ENCODE results near the gene UBASH3A.

Gene UBASH3A

GRCh38 chr21:42403611-42404231 lies at the start of gene UBASH3A:
TSS of gene UBASH3A (plus strand) at chr21:42403902. CDS start at chr21:42403946, 44 bp downstream.
- in situ Hi-C loops (cut with MboI; ENCODE audit: low pct_unique_long_range_greater_than_20kb, low sequenced_read_pairs), result no loop called here
- DNase-seq, result no peak

GRCh38 chr21:42356046-42356445 lies 47.7 kb upstream of the UBASH3A start:
- no peak for DNase-seq
- in situ Hi-C loops (cut with MboI; ENCODE audit: low pct_unique_long_range_greater_than_20kb, low sequenced_read_pairs), result no loop called here

GRCh38 chr21:42356650-42357049 lies 47.1 kb upstream of the UBASH3A start:
- DNase-seq, result no peak
- in situ Hi-C loops (cut with MboI; ENCODE audit: low pct_unique_long_range_greater_than_20kb, low sequenced_read_pairs), result no loop called here

- no peak for DNase-seq
- in situ Hi-C loops (cut with MboI; ENCODE audit: low pct_unique_long_range_greater_than_20kb, low sequenced_read_pairs), result no loop called here
Measured at GRCh38 chr21:42357307-42357706, 46.4 kb upstream of the UBASH3A start.

- DNase-seq, result no peak
- in situ Hi-C loops (cut with MboI; ENCODE audit: low pct_unique_long_range_greater_than_20kb, low sequenced_read_pairs), result no loop called here
Measured at GRCh38 chr21:42358261-42358660, 45.4 kb upstream of the UBASH3A start.

- in situ Hi-C loops (cut with MboI; ENCODE audit: low pct_unique_long_range_greater_than_20kb, low sequenced_read_pairs), result no loop called here
- DNase-seq, result no peak
Measured at GRCh38 chr21:42358937-42359336, 44.8 kb upstream of the UBASH3A start.

GRCh38 chr21:42360317-42360716 lies 43.4 kb upstream of the UBASH3A start:
- DNase-seq, result peak; percentile 8
- in situ Hi-C loops (cut with MboI; ENCODE audit: low pct_unique_long_range_greater_than_20kb, low sequenced_read_pairs), result no loop called here

GRCh38 chr21:42361286-42361685 lies 42.4 kb upstream of the UBASH3A start:
- in situ Hi-C loops (cut with MboI; ENCODE audit: low pct_unique_long_range_greater_than_20kb, low sequenced_read_pairs), result no loop called here

GRCh38 chr21:42362198-42362597 lies 41.5 kb upstream of the UBASH3A start:
- in situ Hi-C loops (cut with MboI; ENCODE audit: low pct_unique_long_range_greater_than_20kb, low sequenced_read_pairs), result no loop called here
- no peak for DNase-seq

More at GRCh38 chr21:42361286-42361685, 42.4 kb upstream of the UBASH3A start:
- no peak for DNase-seq

- in situ Hi-C loops (cut with MboI; ENCODE audit: low pct_unique_long_range_greater_than_20kb, low sequenced_read_pairs), result no loop called here
- DNase-seq, result no peak
Measured at GRCh38 chr21:42362700-42363099, 41.0 kb upstream of the UBASH3A start.

- DNase-seq, result no peak
- in situ Hi-C loops (cut with MboI; ENCODE audit: low pct_unique_long_range_greater_than_20kb, low sequenced_read_pairs), result no loop called here
Measured at GRCh38 chr21:42363312-42363711, 40.4 kb upstream of the UBASH3A start.

GRCh38 chr21:42364304-42364865 lies 39.3 kb upstream of the UBASH3A start:
- in situ Hi-C loops (cut with MboI; ENCODE audit: low pct_unique_long_range_greater_than_20kb, low sequenced_read_pairs), result no loop called here

GRCh38 chr21:42365770-42366169 lies 37.9 kb upstream of the UBASH3A start:
- DNase-seq, result no peak

More at GRCh38 chr21:42364304-42364865, 39.3 kb upstream of the UBASH3A start:
- no peak for DNase-seq

GRCh38 chr21:42366292-42367010 lies 37.3 kb upstream of the UBASH3A start, which contains the start of gene TFF1:
TSS of gene TFF1 (minus strand) at chr21:42366535. CDS start at chr21:42366495, 40 bp downstream.
- in situ Hi-C loops (cut with MboI; ENCODE audit: low pct_unique_long_range_greater_than_20kb, low sequenced_read_pairs), result no loop called here
- DNase-seq, result no peak

More at GRCh38 chr21:42365770-42366169, 37.9 kb upstream of the UBASH3A start:
- in situ Hi-C loops (cut with MboI; ENCODE audit: low pct_unique_long_range_greater_than_20kb, low sequenced_read_pairs), result no loop called here

GRCh38 chr21:42367367-42368165 lies 36.1 kb upstream of the UBASH3A start:
- in situ Hi-C loops (cut with MboI; ENCODE audit: low pct_unique_long_range_greater_than_20kb, low sequenced_read_pairs), result no loop called here
- no peak for DNase-seq

- in situ Hi-C loops (cut with MboI; ENCODE audit: low pct_unique_long_range_greater_than_20kb, low sequenced_read_pairs), result no loop called here
- DNase-seq, result no peak
Measured at GRCh38 chr21:42369821-42370220, 33.9 kb upstream of the UBASH3A start.

GRCh38 chr21:42370894-42371654 lies 32.6 kb upstream of the UBASH3A start:
- no peak for DNase-seq
- in situ Hi-C loops (cut with MboI; ENCODE audit: low pct_unique_long_range_greater_than_20kb, low sequenced_read_pairs), result no loop called here

- no peak for DNase-seq
- in situ Hi-C loops (cut with MboI; ENCODE audit: low pct_unique_long_range_greater_than_20kb, low sequenced_read_pairs), result no loop called here
Measured at GRCh38 chr21:42373196-42373907, 30.4 kb upstream of the UBASH3A start.

Data from KBM-7 (cell line).